NB4 (cell line): Measurements from ENCODE around the gene FGF12.

Experiments used
- MAX ChIP-seq: IDR thresholded peaks from 2 replicates; pipeline ENCODE4 v1.6.1; 2011; ENCODE audit warnings: low read depth, low read length
- MYC ChIP-seq: IDR thresholded peaks from 2 replicates; pipeline ENCODE4 v1.6.1; 2011; ENCODE audit warnings: low read depth, low read length
- POLR2A ChIP-seq: IDR thresholded peaks from 2 replicates; pipeline ENCODE4 v1.6.1; 2011; ENCODE audit warnings: mild to moderate bottlenecking; ENCODE audit not compliant: insufficient read length; ENCODE audit errors: extremely low read depth
- TF ChIP-seq, protein P1 (sequence below): IDR thresholded peaks from one replicate; pipeline ENCODE4 v1.5.1; 2012; ENCODE audit warnings: low read depth, low read length

DNA sequence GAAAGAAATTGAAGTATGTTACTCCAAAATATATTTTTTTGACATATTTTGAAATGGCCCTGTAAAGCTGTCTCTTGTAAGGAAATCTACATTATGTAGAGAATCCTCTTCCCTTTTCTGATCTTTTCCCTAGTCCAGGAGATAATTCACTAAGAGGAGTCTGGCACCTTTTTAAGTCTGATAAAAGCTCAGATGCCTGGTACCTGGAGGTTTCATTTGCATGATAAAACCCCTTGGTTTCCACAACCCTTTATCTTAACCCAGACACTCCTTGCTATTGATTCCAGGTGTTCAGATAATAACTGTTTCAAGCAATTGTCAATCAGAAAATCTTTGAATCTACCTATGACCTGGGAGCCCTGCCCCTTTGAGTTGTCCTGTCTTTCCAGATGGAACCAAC lies 26.5 kb downstream of the FGF12 start:
- TF ChIP-seq, protein P1, sequence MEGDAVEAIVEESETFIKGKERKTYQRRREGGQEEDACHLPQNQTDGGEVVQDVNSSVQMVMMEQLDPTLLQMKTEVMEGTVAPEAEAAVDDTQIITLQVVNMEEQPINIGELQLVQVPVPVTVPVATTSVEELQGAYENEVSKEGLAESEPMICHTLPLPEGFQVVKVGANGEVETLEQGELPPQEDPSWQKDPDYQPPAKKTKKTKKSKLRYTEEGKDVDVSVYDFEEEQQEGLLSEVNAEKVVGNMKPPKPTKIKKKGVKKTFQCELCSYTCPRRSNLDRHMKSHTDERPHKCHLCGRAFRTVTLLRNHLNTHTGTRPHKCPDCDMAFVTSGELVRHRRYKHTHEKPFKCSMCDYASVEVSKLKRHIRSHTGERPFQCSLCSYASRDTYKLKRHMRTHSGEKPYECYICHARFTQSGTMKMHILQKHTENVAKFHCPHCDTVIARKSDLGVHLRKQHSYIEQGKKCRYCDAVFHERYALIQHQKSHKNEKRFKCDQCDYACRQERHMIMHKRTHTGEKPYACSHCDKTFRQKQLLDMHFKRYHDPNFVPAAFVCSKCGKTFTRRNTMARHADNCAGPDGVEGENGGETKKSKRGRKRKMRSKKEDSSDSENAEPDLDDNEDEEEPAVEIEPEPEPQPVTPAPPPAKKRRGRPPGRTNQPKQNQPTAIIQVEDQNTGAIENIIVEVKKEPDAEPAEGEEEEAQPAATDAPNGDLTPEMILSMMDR, result no peak
- TF ChIP-seq MAX, result no peak
- no peak for TF ChIP-seq POLR2A
- no peak for TF ChIP-seq MYC
